ENCODE measurements around the gene FLYWCH1. TPM values are rescaled to one million over a fixed set of nuclear protein-coding genes. Genes with fewer than 3 reads are reported as not detected.

The FLYWCH1 gene
- total RNA-seq, 3 donors from 2014 or later = 28.0 to 30.9 (median 28.2) TPM

DNA sequence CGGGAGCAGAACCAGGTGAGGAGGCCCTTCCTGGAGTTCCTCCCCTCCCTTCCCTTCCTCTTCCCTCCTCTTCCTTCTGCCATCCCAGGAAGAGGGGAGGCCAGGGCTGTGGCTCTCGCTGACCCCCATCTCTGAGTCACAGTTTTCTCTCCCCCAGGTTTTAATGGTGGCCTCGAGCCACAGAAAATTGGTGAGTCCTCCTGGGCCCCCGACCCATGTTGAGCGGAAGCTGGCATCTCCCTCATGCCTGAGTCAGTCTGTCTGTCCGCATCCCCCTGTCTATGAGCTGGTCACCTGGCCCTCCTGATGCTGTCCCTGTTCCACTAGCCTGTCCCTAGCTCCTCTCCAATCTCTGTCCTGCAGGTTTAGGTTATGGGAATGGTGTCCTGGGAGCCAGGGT is 88.2 kb downstream of the FLYWCH1 start:
- H3K27ac ChIP-seq = no peak overlapping the region
- DNase-seq (ENCODE audit: low spot score in 2 of 2) = no peak
- H3K4me1 ChIP-seq = no peaks in the 10 kb centered on the region
- intact Hi-C loops (cut with DNase I; ENCODE audit: low total_unique reads) = no loop called here
- no peaks in the 10 kb centered on the region for H3K36me3 ChIP-seq
- H3K4me3 ChIP-seq = no peak overlapping the region
- H3K27me3 ChIP-seq = no peaks in the 10 kb centered on the region
- no peaks in the 10 kb centered on the region for H3K9me3 ChIP-seq
- TF ChIP-seq, protein P1, sequence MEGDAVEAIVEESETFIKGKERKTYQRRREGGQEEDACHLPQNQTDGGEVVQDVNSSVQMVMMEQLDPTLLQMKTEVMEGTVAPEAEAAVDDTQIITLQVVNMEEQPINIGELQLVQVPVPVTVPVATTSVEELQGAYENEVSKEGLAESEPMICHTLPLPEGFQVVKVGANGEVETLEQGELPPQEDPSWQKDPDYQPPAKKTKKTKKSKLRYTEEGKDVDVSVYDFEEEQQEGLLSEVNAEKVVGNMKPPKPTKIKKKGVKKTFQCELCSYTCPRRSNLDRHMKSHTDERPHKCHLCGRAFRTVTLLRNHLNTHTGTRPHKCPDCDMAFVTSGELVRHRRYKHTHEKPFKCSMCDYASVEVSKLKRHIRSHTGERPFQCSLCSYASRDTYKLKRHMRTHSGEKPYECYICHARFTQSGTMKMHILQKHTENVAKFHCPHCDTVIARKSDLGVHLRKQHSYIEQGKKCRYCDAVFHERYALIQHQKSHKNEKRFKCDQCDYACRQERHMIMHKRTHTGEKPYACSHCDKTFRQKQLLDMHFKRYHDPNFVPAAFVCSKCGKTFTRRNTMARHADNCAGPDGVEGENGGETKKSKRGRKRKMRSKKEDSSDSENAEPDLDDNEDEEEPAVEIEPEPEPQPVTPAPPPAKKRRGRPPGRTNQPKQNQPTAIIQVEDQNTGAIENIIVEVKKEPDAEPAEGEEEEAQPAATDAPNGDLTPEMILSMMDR (IDR thresholded peaks at IDR 0.05) = no peak
- no peak for TF ChIP-seq POLR2A (IDR thresholded peaks at IDR 0.05)
- TF ChIP-seq POLR2AphosphoS5 (IDR thresholded peaks at IDR 0.05) = no peak

DNA sequence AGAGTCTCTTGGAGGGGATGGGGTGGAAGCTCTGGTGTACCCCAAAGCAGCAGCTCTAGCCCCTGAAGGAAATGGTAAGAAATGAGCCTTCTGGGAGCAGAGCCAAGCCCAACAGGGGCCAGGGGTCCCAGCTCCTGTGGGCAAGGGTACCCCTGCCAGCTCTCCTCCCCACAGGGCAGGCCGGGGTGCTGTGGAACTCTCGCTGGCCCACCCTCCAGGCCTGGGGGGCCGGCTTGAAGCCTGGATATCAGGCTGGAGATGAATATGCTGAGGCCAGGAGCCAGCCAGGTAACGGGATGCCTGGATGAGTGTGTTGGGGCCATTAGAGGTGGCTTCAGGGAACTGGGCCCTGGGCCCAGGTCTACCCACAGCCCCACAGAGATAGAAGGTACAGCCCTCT is 88.8 kb downstream of the FLYWCH1 start:
- Histone ChIP-seq H3K4me1 (no peaks in the 10 kb centered on the region), H3K27me3 (no peaks in the 10 kb centered on the region), H3K36me3 (no peaks in the 10 kb centered on the region), H3K4me3 (no peak overlapping the region), H3K27ac (no peak overlapping the region), H3K9me3 (no peaks in the 10 kb centered on the region)
- DNase-seq (ENCODE audit: low spot score in 2 of 2) = no peak
- TF ChIP-seq, protein P1 (IDR thresholded peaks at IDR 0.05) = no peak
- TF ChIP-seq POLR2A (IDR thresholded peaks at IDR 0.05) (no peak), POLR2AphosphoS5 (IDR thresholded peaks at IDR 0.05) (no peak)
- intact Hi-C loops (cut with DNase I; ENCODE audit: low total_unique reads) = no loop called here

Other genes starting within 250 kb of the FLYWCH1 start
- 10 to 100 TPM in 2 of 3 donors, 1 to 10 TPM in 1; 8.6 to 19.6 (median 18.4) TPM for gene KCTD5, start 229.4 kb upstream of the FLYWCH1 start, total RNA-seq
- under 1 TPM in 1 of 3 donors, not detected in 2; 0.29 TPM for gene PRSS27, start 191.7 kb upstream of the FLYWCH1 start, total RNA-seq
- 100 to 1,000 TPM; 229 to 416 (median 388) TPM for gene SRRM2, start 159.3 kb upstream of the FLYWCH1 start, total RNA-seq
- gene ELOB, start 134.7 kb upstream of the FLYWCH1 start, total RNA-seq = 100 to 1,000 TPM; 147 to 292 (median 230) TPM
- not detected for gene PRSS33, start 124.4 kb upstream of the FLYWCH1 start, total RNA-seq
- not detected for gene PRSS41, start 113.5 kb upstream of the FLYWCH1 start, total RNA-seq
- 1 to 10 TPM in 2 of 3 donors, not detected in 1; 2.9 to 4.9 TPM for gene PRSS21, start 94.7 kb upstream of the FLYWCH1 start, total RNA-seq
- 10 to 100 TPM in 2 of 3 donors, not detected in 1; 24.6 to 46.5 TPM for gene ZG16B, start 81.6 kb upstream of the FLYWCH1 start, total RNA-seq
- 10 to 100 TPM in 2 of 3 donors, not detected in 1; 13.6 to 18.7 TPM for gene PRSS22, start 53.8 kb upstream of the FLYWCH1 start, total RNA-seq
- 10 to 100 TPM; 36.0 to 49.2 (median 47.9) TPM for gene FLYWCH2, start 28.7 kb upstream of the FLYWCH1 start, total RNA-seq
- gene KREMEN2, start 52.3 kb downstream of the FLYWCH1 start, total RNA-seq = under 1 TPM in 1 of 3 donors, not detected in 2; 0.33 TPM
- 1 to 10 TPM; 2.0 to 4.0 (median 3.7) TPM for gene PAQR4, start 57.4 kb downstream of the FLYWCH1 start, total RNA-seq
- 1 to 10 TPM in 1 of 3 donors, under 1 TPM in 2; 0.66 to 1.4 (median 0.73) TPM for gene PKMYT1, start 68.5 kb downstream of the FLYWCH1 start, total RNA-seq
- under 1 TPM in 1 of 3 donors, not detected in 2; 0.15 TPM for gene CLDN9, start 101.0 kb downstream of the FLYWCH1 start, total RNA-seq
- gene CLDN6, start 106.3 kb downstream of the FLYWCH1 start, total RNA-seq = not detected
- 10 to 100 TPM in 2 of 3 donors, 1 to 10 TPM in 1; 6.9 to 74.1 (median 36.7) TPM for gene TNFRSF12A, start 108.4 kb downstream of the FLYWCH1 start, total RNA-seq
- 10 to 100 TPM in 2 of 3 donors, 1 to 10 TPM in 1; 8.8 to 26.5 (median 17.3) TPM for gene HCFC1R1, start 112.0 kb downstream of the FLYWCH1 start, total RNA-seq
- 10 to 100 TPM; 15.5 to 26.1 (median 18.4) TPM for gene THOC6, start 112.1 kb downstream of the FLYWCH1 start, total RNA-seq
- 10 to 100 TPM in 2 of 3 donors, not detected in 1; 31.5 to 50.1 TPM for gene BICDL2, start 125.0 kb downstream of the FLYWCH1 start, total RNA-seq
- gene MMP25, start 134.6 kb downstream of the FLYWCH1 start, total RNA-seq = 1 to 10 TPM in 1 of 3 donors, under 1 TPM in 2; 0.59 to 1.1 (median 0.98) TPM
- 10 to 100 TPM in 2 of 3 donors, 1 to 10 TPM in 1; 9.1 to 17.0 (median 12.0) TPM for gene IL32, start 153.7 kb downstream of the FLYWCH1 start, total RNA-seq
- gene ZSCAN10, start 187.4 kb downstream of the FLYWCH1 start, total RNA-seq = not detected
- gene ZNF205, start 200.7 kb downstream of the FLYWCH1 start, total RNA-seq = 10 to 100 TPM; 12.5 to 18.9 (median 13.4) TPM
- gene ZNF213, start 223.1 kb downstream of the FLYWCH1 start, total RNA-seq = 1 to 10 TPM; 4.0 to 5.6 (median 5.6) TPM